Liver (tissue), 9 donors: ENCODE measurements around the gene LEMD2. TPM values are rescaled to one million over a fixed set of nuclear protein-coding genes. Genes with fewer than 3 reads are reported as not detected.

Source experiments
- DNase-seq: peaks from one replicate; pipeline ENCODE4 v3.0.0-alpha.2; 2017; ENCODE audit warnings: low spot score
- H3K27ac ChIP-seq, 2 donors: one replicate each; pipeline ENCODE4 v1.7.0; 2013; ENCODE audit warnings: inconsistent platforms in 2 of 2, low read length in 2 of 2, control low read depth in 1 of 2, low read depth in 1 of 2, mild to moderate bottlenecking in 1 of 2
- H3K27me3 ChIP-seq, 4 donors: one replicate each; pipeline versions ENCODE4 v1.6.1 to v1.7.0; 2013; ENCODE audit warnings: low read length in 3 of 4, inconsistent platforms in 1 of 4, mild to moderate bottlenecking in 1 of 4, moderate library complexity in 1 of 4; ENCODE audit not compliant: control insufficient read depth in 4 of 4, insufficient read depth in 4 of 4
- H3K36me3 ChIP-seq, 4 donors: one replicate each; pipeline versions ENCODE4 v1.6.1 to v1.7.0; 2013; ENCODE audit warnings: low read length in 3 of 4, mild to moderate bottlenecking in 3 of 4, low read depth in 1 of 4, moderate library complexity in 1 of 4; ENCODE audit not compliant: control insufficient read depth in 4 of 4, insufficient read depth in 3 of 4
- H3K4me1 ChIP-seq, 4 donors: one replicate each; pipeline versions ENCODE4 v1.6.1 to v1.7.0; 2013; ENCODE audit warnings: low read length in 3 of 4, mild to moderate bottlenecking in 3 of 4, moderate library complexity in 1 of 4; ENCODE audit not compliant: control insufficient read depth in 4 of 4, insufficient read depth in 4 of 4
- H3K4me3 ChIP-seq, 3 donors: one replicate each; pipeline versions ENCODE4 v1.6.1 to v1.7.0; 2013; ENCODE audit warnings: low read length in 3 of 3, control low read depth in 1 of 3, low read depth in 1 of 3, mild to moderate bottlenecking in 1 of 3
- H3K9ac ChIP-seq, 2 donors: one replicate each; pipeline ENCODE4 v1.7.0; 2013; ENCODE audit warnings: low read length in 2 of 2, mild to moderate bottlenecking in 2 of 2, moderate library complexity in 2 of 2, control low read depth in 1 of 2, low read depth in 1 of 2
- H3K9me3 ChIP-seq, 4 donors: one replicate each; pipeline versions ENCODE4 v1.6.1 to v1.7.0; 2013; ENCODE audit warnings: low read length in 3 of 4; ENCODE audit not compliant: control insufficient read depth in 4 of 4
- CTCF ChIP-seq: fragments of 150-350 bp; IDR thresholded peaks from 2 replicates; pipeline ENCODE4 v1.5.1; 2017; ENCODE audit warnings: improper control_type of control experiment, low read depth, low read length; ENCODE audit not compliant: missing input control
- EGR1 ChIP-seq, 2 donors: IDR thresholded peaks; 2 replicates each; pipeline ENCODE4 v1.6.1; 2016 to 2018; ENCODE audit warnings: antibody characterized with exemption in 2 of 2, low read depth in 2 of 2
- FOXA1 ChIP-seq: IDR thresholded peaks from 2 replicates; pipeline ENCODE4 v1.6.1; 2016; ENCODE audit warnings: antibody characterized with exemption
- FOXA2 ChIP-seq: IDR thresholded peaks from 2 replicates; pipeline ENCODE4 v1.6.1; 2016; ENCODE audit warnings: antibody characterized with exemption
- GABPA ChIP-seq, 2 donors: IDR thresholded peaks in 1 of 2; conservative IDR thresholded peaks in 1 of 2; 2 replicates each; pipeline ENCODE4 v1.6.1; 2016; ENCODE audit warnings: antibody characterized with exemption in 2 of 2, mild to moderate bottlenecking in 1 of 2, moderate library complexity in 1 of 2
- HNF4A ChIP-seq, 2 donors: conservative IDR thresholded peaks; 2 replicates each; pipeline ENCODE4 v1.6.1; 2016; ENCODE audit warnings: antibody characterized with exemption in 2 of 2, mild to moderate bottlenecking in 2 of 2
- HNF4G ChIP-seq: IDR thresholded peaks from 2 replicates; pipeline ENCODE4 v1.6.1; 2016; ENCODE audit warnings: antibody characterized with exemption
- JUND ChIP-seq, 2 donors: IDR thresholded peaks; 2 replicates each; pipeline ENCODE4 v1.6.1; 2016; ENCODE audit warnings: antibody characterized with exemption in 2 of 2
- MAX ChIP-seq: IDR thresholded peaks from 2 replicates; pipeline ENCODE4 v1.6.1; 2016; ENCODE audit warnings: antibody characterized with exemption
- NR2F2 ChIP-seq: IDR thresholded peaks from 2 replicates; pipeline ENCODE4 v1.6.1; 2016; ENCODE audit warnings: antibody characterized with exemption
- RAD21 ChIP-seq, 2 donors: IDR thresholded peaks; 2 replicates each; pipeline ENCODE4 v1.6.1; 2016; ENCODE audit warnings: antibody characterized with exemption in 2 of 2, mild to moderate bottlenecking in 2 of 2
- RXRA ChIP-seq, 2 donors: IDR thresholded peaks; 2 replicates each; pipeline ENCODE4 v1.6.1; 2017 to 2018; ENCODE audit warnings: antibody characterized with exemption in 2 of 2, mild to moderate bottlenecking in 1 of 2
- SP1 ChIP-seq: IDR thresholded peaks from 2 replicates; pipeline ENCODE4 v1.6.1; 2018; ENCODE audit warnings: antibody characterized with exemption, mild to moderate bottlenecking
- TAF1 ChIP-seq: conservative IDR thresholded peaks from 2 replicates; pipeline ENCODE4 v1.6.1; 2016; ENCODE audit warnings: antibody characterized with exemption, mild to moderate bottlenecking
- YY1 ChIP-seq: IDR thresholded peaks from 2 replicates; pipeline ENCODE4 v1.6.1; 2016; ENCODE audit warnings: antibody characterized with exemption, mild to moderate bottlenecking
- ZBTB33 ChIP-seq: IDR thresholded peaks from 2 replicates; pipeline ENCODE4 v1.6.1; 2016; ENCODE audit warnings: antibody characterized with exemption
- WGBS: extraction: QIAGEN DNeasy Blood & Tissue Kit; methylation state at CpG from one replicate; pipeline ENCODE4 v1.1.7; 2013; 5-methylcytosine and 5-hydroxymethylcytosine counted together
- polyA plus RNA-seq, 2 donors: library from polyadenylated mRNA; stranded (reverse) in 1 of 2; unstranded in 1 of 2; fragments of 200-250 nt in 1 of 2; fragments of >200 nt in 1 of 2; fragmentation: Nextera tagmentation in 1 of 2; extraction: Ambion mirVana in 1 of 2; gene quantifications; one replicate each; pipeline versions ENCODE4 v1.2.1 to v1.2.3, GENCODE V29; 2013 to 2015
- total RNA-seq, 2 donors: library from RNA; depleted of rRNA; stranded (reverse); fragments of >200 nt; gene quantifications; one replicate each; pipeline ENCODE4 v1.2.3, GENCODE V29; 2014
- TF ChIP-seq, protein P1 (sequence below): IDR thresholded peaks from 2 replicates; pipeline ENCODE4 v1.6.1; 2016; ENCODE audit warnings: antibody characterized with exemption
- TF ChIP-seq, protein P2 (sequence below): IDR thresholded peaks from 2 replicates; pipeline ENCODE4 v1.6.1; 2016; ENCODE audit warnings: antibody characterized with exemption, mild to moderate bottlenecking
- donor health status: healthy.
- donor health status: healthy.
- donor health status: healthy.
- donor health status: healthy.
- donor health status: healthy.

Gene LEMD2
- total and polyA plus RNA-seq, 4 donors: 6.5 to 23.1 (median 16.6) TPM

DNA sequence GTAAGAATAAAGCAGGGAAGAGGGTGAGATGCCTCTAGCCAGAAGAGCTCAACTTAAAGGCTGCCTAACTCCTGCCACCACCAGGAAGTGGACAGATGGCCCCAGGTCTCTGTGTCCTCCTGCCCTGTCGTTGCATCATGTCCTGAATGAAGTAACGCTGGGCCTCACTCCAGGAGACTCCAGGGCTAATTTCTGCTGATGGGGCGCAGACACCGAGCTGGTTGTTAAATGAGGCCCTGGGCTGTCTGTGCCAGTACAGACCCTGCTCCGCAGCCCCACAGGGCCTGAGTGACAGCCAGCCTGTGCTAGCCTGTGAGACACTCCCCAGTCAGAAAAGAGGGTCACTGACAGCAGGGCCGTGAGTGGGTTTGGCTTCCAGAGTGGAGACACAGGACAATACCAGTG lies 48.7 kb downstream of the LEMD2 start:
- no peak overlapping the region for H3K9ac ChIP-seq
- peak; percentile 53 for DNase-seq
- H3K4me1 ChIP-seq: peaks cover 13 to 53% (median 39%) of the 10 kb centered on the region in 4 donors
- no peak overlapping the region for H3K4me3 ChIP-seq
- no peaks in the 10 kb centered on the region for H3K9me3 ChIP-seq
- no peaks in the 10 kb centered on the region for H3K27me3 ChIP-seq
- H3K27ac ChIP-seq: peak overlapping the region; percentile 87 to 93
- no peaks in the 10 kb centered on the region for H3K36me3 ChIP-seq
- WGBS: 29% methylated on average over 6 of the region's 6 CpGs
- TF ChIP-seq ZBTB33: no peak
- no peak for TF ChIP-seq TAF1
- TF ChIP-seq YY1: peak; percentile 71
- TF ChIP-seq, protein P1, sequence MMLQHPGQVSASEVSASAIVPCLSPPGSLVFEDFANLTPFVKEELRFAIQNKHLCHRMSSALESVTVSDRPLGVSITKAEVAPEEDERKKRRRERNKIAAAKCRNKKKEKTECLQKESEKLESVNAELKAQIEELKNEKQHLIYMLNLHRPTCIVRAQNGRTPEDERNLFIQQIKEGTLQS: peak; percentile 94
- TF ChIP-seq FOXA2: peak; percentile 47
- TF ChIP-seq, protein P2, sequence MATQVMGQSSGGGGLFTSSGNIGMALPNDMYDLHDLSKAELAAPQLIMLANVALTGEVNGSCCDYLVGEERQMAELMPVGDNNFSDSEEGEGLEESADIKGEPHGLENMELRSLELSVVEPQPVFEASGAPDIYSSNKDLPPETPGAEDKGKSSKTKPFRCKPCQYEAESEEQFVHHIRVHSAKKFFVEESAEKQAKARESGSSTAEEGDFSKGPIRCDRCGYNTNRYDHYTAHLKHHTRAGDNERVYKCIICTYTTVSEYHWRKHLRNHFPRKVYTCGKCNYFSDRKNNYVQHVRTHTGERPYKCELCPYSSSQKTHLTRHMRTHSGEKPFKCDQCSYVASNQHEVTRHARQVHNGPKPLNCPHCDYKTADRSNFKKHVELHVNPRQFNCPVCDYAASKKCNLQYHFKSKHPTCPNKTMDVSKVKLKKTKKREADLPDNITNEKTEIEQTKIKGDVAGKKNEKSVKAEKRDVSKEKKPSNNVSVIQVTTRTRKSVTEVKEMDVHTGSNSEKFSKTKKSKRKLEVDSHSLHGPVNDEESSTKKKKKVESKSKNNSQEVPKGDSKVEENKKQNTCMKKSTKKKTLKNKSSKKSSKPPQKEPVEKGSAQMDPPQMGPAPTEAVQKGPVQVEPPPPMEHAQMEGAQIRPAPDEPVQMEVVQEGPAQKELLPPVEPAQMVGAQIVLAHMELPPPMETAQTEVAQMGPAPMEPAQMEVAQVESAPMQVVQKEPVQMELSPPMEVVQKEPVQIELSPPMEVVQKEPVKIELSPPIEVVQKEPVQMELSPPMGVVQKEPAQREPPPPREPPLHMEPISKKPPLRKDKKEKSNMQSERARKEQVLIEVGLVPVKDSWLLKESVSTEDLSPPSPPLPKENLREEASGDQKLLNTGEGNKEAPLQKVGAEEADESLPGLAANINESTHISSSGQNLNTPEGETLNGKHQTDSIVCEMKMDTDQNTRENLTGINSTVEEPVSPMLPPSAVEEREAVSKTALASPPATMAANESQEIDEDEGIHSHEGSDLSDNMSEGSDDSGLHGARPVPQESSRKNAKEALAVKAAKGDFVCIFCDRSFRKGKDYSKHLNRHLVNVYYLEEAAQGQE: peak; percentile 40
- no peak for TF ChIP-seq FOXA1
- no peak for TF ChIP-seq NR2F2
- peak; percentile 85 to 93 for TF ChIP-seq HNF4A (conservative IDR thresholded peaks at IDR 0.05)
- TF ChIP-seq EGR1 (IDR thresholded peaks at IDR 0.05; ENCODE audit: low read depth in 2 of 2): no peak
- TF ChIP-seq CTCF: no peak
- TF ChIP-seq HNF4G: peak; percentile 56
- TF ChIP-seq JUND (IDR thresholded peaks at IDR 0.05): peak; percentile 74 to 76
- TF ChIP-seq RXRA (IDR thresholded peaks at IDR 0.05): peak; percentile 62 to 77
- TF ChIP-seq GABPA (IDR thresholded peaks at IDR 0.05 in 1 of 2, conservative IDR thresholded peaks at IDR 0.05 in 1 of 2): peak in 1 of 2 donors; percentile 61
- peak in 1 of 2 donors; percentile 43 for TF ChIP-seq RAD21 (IDR thresholded peaks at IDR 0.05)
- no peak for TF ChIP-seq MAX
- TF ChIP-seq SP1: peak; percentile 57
